ENCODE measurements around the gene IL22. TPM values are rescaled to one million over a fixed set of nuclear protein-coding genes. Genes with fewer than 3 reads are reported as not detected.

Gene IL22
- total RNA-seq: not detected in 2 replicates

GRCh38 chr12:68253504-68253903 lies at the start of gene IL22:
Gene IL22, minus strand, starts transcription at chr12:68253604. Its CDS starts 156 bp downstream, at chr12:68253448.

GRCh38 chr12:68225576-68226476 lies 27.6 kb downstream of the IL22 start, which contains the start of gene IL26:
Gene IL26, minus strand, starts transcription at chr12:68225810. Its CDS starts 54 bp downstream, at chr12:68225756.

Other genes starting within 250 kb of the IL22 start
- gene IFNG, start 93.9 kb downstream of the IL22 start, total RNA-seq: not detected in 2 replicates
- gene IL26, start 27.8 kb downstream of the IL22 start, total RNA-seq: not detected in 2 replicates
- 2.3 and 5.2 TPM in 2 replicates for gene MDM1, start 78.8 kb upstream of the IL22 start, total RNA-seq

All from epithelial cell of alveolus of lung (primary cell).